Lower leg skin (tissue), 3 donors: ENCODE measurements around the gene SPINK4.

ENCODE experiments used
- POLR2A ChIP-seq, 2 donors: fragments of 450-650 bp; IDR thresholded peaks; one replicate each; pipeline ENCODE4 v1.6.1; 2016 to 2017; ENCODE audit warnings: antibody characterized with exemption in 2 of 2, mild to moderate bottlenecking in 1 of 2, moderate library complexity in 1 of 2
- TF ChIP-seq, protein P1 (sequence below), 3 donors: fragments of 450-650 bp; IDR thresholded peaks; one replicate each; pipeline ENCODE4 v1.5.1; 2016; ENCODE audit warnings: antibody characterized with exemption in 3 of 3, mild to moderate bottlenecking in 3 of 3, moderate library complexity in 2 of 3

DNA sequence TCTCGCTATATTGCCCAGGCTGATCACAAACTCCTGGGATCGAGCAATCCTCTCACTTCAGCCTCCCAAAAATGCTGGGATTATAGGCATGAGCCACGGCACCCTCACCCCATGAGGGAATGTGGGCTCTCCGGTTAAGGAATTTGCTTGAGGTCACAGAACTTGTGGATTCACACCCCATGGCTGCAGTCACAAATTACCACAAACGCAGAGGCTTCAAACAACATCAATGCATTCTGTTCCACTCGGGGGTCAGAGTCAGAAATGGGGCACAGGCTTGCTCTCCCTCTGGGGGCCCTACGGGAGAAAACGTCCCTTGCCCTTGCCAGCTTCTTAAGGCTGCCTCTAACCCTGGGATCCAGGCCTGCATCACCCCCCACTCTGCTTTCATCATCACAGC lies 12.2 kb upstream of the SPINK4 start:
- TF ChIP-seq, protein P1, sequence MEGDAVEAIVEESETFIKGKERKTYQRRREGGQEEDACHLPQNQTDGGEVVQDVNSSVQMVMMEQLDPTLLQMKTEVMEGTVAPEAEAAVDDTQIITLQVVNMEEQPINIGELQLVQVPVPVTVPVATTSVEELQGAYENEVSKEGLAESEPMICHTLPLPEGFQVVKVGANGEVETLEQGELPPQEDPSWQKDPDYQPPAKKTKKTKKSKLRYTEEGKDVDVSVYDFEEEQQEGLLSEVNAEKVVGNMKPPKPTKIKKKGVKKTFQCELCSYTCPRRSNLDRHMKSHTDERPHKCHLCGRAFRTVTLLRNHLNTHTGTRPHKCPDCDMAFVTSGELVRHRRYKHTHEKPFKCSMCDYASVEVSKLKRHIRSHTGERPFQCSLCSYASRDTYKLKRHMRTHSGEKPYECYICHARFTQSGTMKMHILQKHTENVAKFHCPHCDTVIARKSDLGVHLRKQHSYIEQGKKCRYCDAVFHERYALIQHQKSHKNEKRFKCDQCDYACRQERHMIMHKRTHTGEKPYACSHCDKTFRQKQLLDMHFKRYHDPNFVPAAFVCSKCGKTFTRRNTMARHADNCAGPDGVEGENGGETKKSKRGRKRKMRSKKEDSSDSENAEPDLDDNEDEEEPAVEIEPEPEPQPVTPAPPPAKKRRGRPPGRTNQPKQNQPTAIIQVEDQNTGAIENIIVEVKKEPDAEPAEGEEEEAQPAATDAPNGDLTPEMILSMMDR (IDR thresholded peaks at IDR 0.05), result no peak
- no peak for TF ChIP-seq POLR2A (IDR thresholded peaks at IDR 0.05)
